ENCODE results near the gene SLC43A2. TPM values are rescaled to one million over a fixed set of nuclear protein-coding genes. Genes with fewer than 3 reads are reported as not detected.

Gene SLC43A2
- total RNA-seq, 6 donors from 2014 or later: 16.9 to 79.0 (median 49.2) TPM

DNA sequence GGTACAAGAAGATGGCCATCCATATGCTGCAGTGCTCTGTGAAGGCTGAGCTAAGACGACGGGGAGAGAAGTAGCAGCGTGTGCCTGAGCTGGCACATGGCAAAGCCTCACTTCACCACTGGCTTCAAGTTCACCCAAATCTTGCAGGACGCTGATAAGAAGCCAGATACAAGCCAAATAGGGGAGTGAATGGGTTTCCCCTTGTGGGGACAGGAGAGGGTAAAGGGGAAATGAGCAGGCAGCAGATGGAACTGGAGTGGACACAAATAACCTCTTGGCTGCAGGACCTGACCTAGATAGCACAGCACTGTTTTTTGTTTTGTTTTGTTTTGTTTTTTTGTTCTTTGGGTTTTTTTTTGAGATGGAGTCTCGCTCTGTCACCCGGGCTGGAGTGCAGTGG lies 45.1 kb downstream of the SLC43A2 start:
- TF ChIP-seq POLR2AphosphoS5 (IDR thresholded peaks at IDR 0.05) (no peak), EP300 (IDR thresholded peaks at IDR 0.05) (no peak), POLR2A (IDR thresholded peaks at IDR 0.05) (no peak)
- TF ChIP-seq, protein P1, sequence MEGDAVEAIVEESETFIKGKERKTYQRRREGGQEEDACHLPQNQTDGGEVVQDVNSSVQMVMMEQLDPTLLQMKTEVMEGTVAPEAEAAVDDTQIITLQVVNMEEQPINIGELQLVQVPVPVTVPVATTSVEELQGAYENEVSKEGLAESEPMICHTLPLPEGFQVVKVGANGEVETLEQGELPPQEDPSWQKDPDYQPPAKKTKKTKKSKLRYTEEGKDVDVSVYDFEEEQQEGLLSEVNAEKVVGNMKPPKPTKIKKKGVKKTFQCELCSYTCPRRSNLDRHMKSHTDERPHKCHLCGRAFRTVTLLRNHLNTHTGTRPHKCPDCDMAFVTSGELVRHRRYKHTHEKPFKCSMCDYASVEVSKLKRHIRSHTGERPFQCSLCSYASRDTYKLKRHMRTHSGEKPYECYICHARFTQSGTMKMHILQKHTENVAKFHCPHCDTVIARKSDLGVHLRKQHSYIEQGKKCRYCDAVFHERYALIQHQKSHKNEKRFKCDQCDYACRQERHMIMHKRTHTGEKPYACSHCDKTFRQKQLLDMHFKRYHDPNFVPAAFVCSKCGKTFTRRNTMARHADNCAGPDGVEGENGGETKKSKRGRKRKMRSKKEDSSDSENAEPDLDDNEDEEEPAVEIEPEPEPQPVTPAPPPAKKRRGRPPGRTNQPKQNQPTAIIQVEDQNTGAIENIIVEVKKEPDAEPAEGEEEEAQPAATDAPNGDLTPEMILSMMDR (IDR thresholded peaks at IDR 0.05): no peak
- H3K27me3 ChIP-seq: no peaks in the 10 kb centered on the region
- ATAC-seq (ENCODE audit: low FRiP score in 2 of 2) (no peak), DNase-seq (no peak)
- H3K36me3 ChIP-seq: peaks cover 0 to 46% (median 27%) of the 10 kb centered on the region in 4 donors
- 58 to 69% methylated on average over 6 of the region's 6 CpGs for WGBS, 2 donors
- H3K4me3 ChIP-seq: no peak overlapping the region
- no peaks in the 10 kb centered on the region for H3K9me3 ChIP-seq
- H3K4me1 ChIP-seq: peaks cover 0 to 23% (median 16%) of the 10 kb centered on the region in 4 donors
- peak overlapping the region in 1 of 4 donors; percentile 30 for H3K27ac ChIP-seq

DNA sequence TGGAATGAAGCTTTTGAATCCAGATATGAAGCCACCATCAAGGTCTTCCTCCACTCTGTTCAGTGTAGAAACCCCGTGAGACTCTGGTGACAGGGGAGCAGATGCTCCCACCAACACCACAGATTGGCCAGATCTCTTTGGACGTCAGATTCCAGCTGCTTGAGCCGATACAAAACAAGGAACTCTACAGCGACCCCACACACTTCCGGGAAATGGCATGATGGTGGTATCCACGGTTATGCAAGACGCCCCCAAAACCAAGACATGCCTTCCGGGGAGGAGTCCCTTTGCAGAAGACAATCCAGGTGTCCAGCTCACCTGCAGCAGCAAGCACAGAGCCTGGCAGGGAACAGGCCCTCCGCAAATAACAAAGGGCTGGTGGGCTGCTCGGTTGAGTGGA lies 46.3 kb downstream of the SLC43A2 start:
- TF ChIP-seq, protein P1 (IDR thresholded peaks at IDR 0.05): no peak
- TF ChIP-seq EP300 (IDR thresholded peaks at IDR 0.05) (no peak), POLR2AphosphoS5 (IDR thresholded peaks at IDR 0.05) (no peak)
- H3K4me1 ChIP-seq: peaks cover 12 to 34% (median 27%) of the 10 kb centered on the region in 4 donors
- H3K36me3 ChIP-seq: peaks cover 0 to 43% (median 27%) of the 10 kb centered on the region in 4 donors
- no peaks in the 10 kb centered on the region for H3K9me3 ChIP-seq
- DNase-seq (no peak), ATAC-seq (ENCODE audit: low FRiP score in 2 of 2) (no peak)
- H3K4me3 ChIP-seq: no peak overlapping the region
- peak overlapping the region; percentile 38 to 72 (median 60) for H3K27ac ChIP-seq
- no peaks in the 10 kb centered on the region for H3K27me3 ChIP-seq
- 82 to 91% methylated on average over 9 to 10 of the region's 10 CpGs for WGBS, 2 donors

DNA sequence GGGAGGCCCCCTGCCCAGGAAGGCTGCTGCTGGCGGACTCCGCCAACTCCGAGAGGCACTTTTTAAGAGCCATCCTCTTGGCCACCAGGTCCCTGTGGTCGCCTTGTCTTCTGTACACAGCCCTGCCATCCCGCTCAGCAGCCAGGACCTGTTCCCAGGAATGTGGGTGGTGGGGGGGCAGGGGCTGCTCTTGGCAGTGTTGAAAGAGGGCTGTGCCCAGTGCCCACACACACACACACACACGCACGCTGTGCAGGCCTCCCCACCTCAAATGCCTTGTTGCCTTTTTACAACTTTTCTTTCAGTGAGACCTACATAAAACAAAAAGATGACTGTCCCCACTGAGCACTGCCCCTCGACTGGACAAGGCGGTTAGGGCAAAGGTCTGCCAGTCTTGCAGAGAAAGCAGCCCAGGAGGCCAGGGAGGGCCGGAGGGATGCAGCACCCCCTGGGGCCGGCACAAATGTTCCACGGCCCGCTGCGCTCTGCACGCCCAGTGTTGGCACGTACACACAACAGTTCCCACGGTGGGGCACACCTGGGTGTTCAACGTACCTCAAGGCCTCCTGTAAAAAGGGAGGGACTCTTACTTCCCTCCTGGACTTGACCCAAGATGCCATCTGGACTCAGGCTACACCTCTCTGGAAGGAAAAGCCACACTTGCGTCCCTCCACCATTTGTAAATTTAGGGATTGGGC lies 47.5 kb downstream of the SLC43A2 start:
- WGBS, 2 donors: 59 to 75% methylated on average over 16 of the region's 19 CpGs
- Histone ChIP-seq H3K9me3 (no peaks in the 10 kb centered on the region), H3K4me1 (peaks cover 24 to 45% (median 38%) of the 10 kb centered on the region in 4 donors), H3K4me3 (no peak overlapping the region), H3K27ac (peak overlapping the region; percentile 58 to 72 (median 60)), H3K36me3 (peaks cover 0 to 37% (median 22%) of the 10 kb centered on the region in 4 donors), H3K27me3 (no peaks in the 10 kb centered on the region)
- peak in 1 of 2 donors; percentile 75 for DNase-seq
- peak in 1 of 2 donors; percentile 69 for ATAC-seq (ENCODE audit: low FRiP score in 2 of 2)
- TF ChIP-seq EP300 (IDR thresholded peaks at IDR 0.05): no peak
- TF ChIP-seq, protein P1 (IDR thresholded peaks at IDR 0.05): no peak
- TF ChIP-seq POLR2A (IDR thresholded peaks at IDR 0.05): no peak
- TF ChIP-seq POLR2AphosphoS5 (IDR thresholded peaks at IDR 0.05): no peak

DNA sequence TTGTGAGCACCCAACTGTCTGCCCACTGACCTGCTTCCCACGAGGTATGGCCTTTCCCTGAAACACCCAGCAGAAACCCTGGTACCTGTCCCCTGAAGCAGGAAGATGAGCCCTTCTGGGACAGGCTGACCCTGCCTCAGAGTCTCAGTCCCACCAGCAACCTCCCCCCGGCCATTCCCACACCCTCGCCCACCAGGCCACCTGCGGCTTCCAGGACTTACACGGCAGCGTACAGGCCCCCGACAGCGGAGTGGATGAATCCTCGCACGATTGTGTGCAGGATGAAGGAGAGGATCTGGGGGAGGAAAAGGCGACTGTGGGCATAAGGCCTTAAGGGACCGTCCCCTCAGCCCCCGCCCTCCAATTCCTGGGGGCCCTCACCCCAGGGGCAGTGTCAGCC lies 50.6 kb downstream of the SLC43A2 start:
- ATAC-seq (ENCODE audit: low FRiP score in 2 of 2) (no peak), DNase-seq (no peak)
- peaks cover 0 to 13% (median 6%) of the 10 kb centered on the region in 4 donors for H3K36me3 ChIP-seq
- H3K27ac ChIP-seq: peak overlapping the region; percentile 89 to 92 (median 90)
- no peaks in the 10 kb centered on the region for H3K9me3 ChIP-seq
- WGBS, 2 donors: 87 to 95% methylated on average over 12 of the region's 13 CpGs
- TF ChIP-seq POLR2A (IDR thresholded peaks at IDR 0.05) (no peak), EP300 (IDR thresholded peaks at IDR 0.05) (no peak), POLR2AphosphoS5 (IDR thresholded peaks at IDR 0.05) (no peak)
- TF ChIP-seq, protein P1 (IDR thresholded peaks at IDR 0.05): no peak
- peaks cover 48 to 69% (median 62%) of the 10 kb centered on the region in 4 donors for H3K4me1 ChIP-seq
- H3K27me3 ChIP-seq: no peaks in the 10 kb centered on the region
- no peak overlapping the region for H3K4me3 ChIP-seq

Measured in upper lobe of left lung (tissue), 6 donors.